ENCODE data around the gene NPAS2. TPM values are rescaled to one million over a fixed set of nuclear protein-coding genes. Genes with fewer than 3 reads are reported as not detected.

The NPAS2 gene
- total RNA-seq, 1 donor from 2014 or later, result 5.5 TPM

- FAIRE-seq (no peak), DNase-seq (ENCODE audit: low read depth) (peak; percentile 6)
- Mint-ChIP-seq H3K36me3 (ENCODE audit: low read depth, unreplicated experiment) (peaks cover 2% of the 10 kb centered on the region), H3K9me3 (ENCODE audit: unreplicated experiment) (no peaks in the 10 kb centered on the region), H3K27ac (ENCODE audit: unreplicated experiment) (peak overlapping the region; percentile 43), H3K27me3 (ENCODE audit: low read depth, unreplicated experiment) (peaks cover 2% of the 10 kb centered on the region), H3K4me3 (ENCODE audit: unreplicated experiment) (no peak overlapping the region), H3K4me1 (ENCODE audit: low read depth, unreplicated experiment) (peaks cover 25% of the 10 kb centered on the region)
- H3K27me3 ChIP-seq (ENCODE audit: insufficient read depth, low read length), result no peaks in the 10 kb centered on the region
- no peaks in the 10 kb centered on the region for H3K9me3 ChIP-seq (ENCODE audit: insufficient read depth, low read depth, low read length)
- H4K20me1 ChIP-seq (ENCODE audit: insufficient read depth, low read length), result no peaks in the 10 kb centered on the region
- H2AFZ ChIP-seq (ENCODE audit: low read depth, low read length), result no peak overlapping the region
- no peak overlapping the region for H3K4me3 ChIP-seq (ENCODE audit: insufficient read depth, low read depth, low read length)
- H3K36me3 ChIP-seq (ENCODE audit: insufficient read depth, low read length), result no peaks in the 10 kb centered on the region
- H3K4me2 ChIP-seq (ENCODE audit: low read length), result peak overlapping the region; percentile 60
- H3K27ac ChIP-seq (ENCODE audit: low read depth, low read length), result peak overlapping the region; percentile 13
- no peaks in the 10 kb centered on the region for H3K79me2 ChIP-seq (ENCODE audit: insufficient read depth, low read length)
- TF ChIP-seq EZH2 (IDR thresholded peaks at IDR 0.05; ENCODE audit: insufficient read depth, low read length) (no peak), CTCF (IDR thresholded peaks at IDR 0.05; ENCODE audit: insufficient read depth, low read depth, low read length) (no peak)
- no peak overlapping the region for H3K9ac ChIP-seq (ENCODE audit: low read length)
- H3K4me1 ChIP-seq (ENCODE audit: insufficient read depth, low read length), result peaks cover 18% of the 10 kb centered on the region
These were observed 114.8 kb downstream of the NPAS2 start for GRCh38 chr2:100934504-100935371.

DNA sequence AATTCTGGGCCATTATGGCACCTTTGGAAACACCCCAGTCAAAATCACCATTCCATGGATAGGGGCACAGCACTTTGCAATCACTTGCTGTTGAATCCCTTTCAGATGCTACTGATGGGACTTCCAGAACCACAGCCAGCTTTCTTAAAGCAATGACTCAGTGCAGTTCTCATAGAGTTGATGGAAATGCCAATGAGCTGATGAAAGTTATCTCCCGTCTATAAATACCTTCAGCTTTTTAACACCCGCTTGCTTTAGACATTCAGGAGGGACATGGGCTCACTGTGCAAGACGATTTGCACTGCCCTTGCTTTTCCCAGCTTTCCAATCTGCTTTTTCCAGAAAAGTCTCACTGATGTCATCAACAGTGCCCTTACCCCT is 115.4 kb downstream of the NPAS2 start:
- Mint-ChIP-seq H3K36me3 (ENCODE audit: low read depth, unreplicated experiment) (peaks cover 2% of the 10 kb centered on the region), H3K27me3 (ENCODE audit: low read depth, unreplicated experiment) (no peaks in the 10 kb centered on the region), H3K27ac (ENCODE audit: unreplicated experiment) (peak overlapping the region; percentile 77), H3K9me3 (ENCODE audit: unreplicated experiment) (no peaks in the 10 kb centered on the region), H3K4me1 (ENCODE audit: low read depth, unreplicated experiment) (peaks cover 25% of the 10 kb centered on the region), H3K4me3 (ENCODE audit: unreplicated experiment) (no peak overlapping the region)
- H3K9me3 ChIP-seq (ENCODE audit: insufficient read depth, low read depth, low read length), result no peaks in the 10 kb centered on the region
- H3K4me1 ChIP-seq (ENCODE audit: insufficient read depth, low read length), result peaks cover 18% of the 10 kb centered on the region
- no peak overlapping the region for H3K4me3 ChIP-seq (ENCODE audit: insufficient read depth, low read depth, low read length)
- peak overlapping the region; percentile 60 for H3K4me2 ChIP-seq (ENCODE audit: low read length)
- DNase-seq (ENCODE audit: low read depth), result peak; percentile 79
- H3K9ac ChIP-seq (ENCODE audit: low read length), result no peak overlapping the region
- no peaks in the 10 kb centered on the region for H4K20me1 ChIP-seq (ENCODE audit: insufficient read depth, low read length)
- no peaks in the 10 kb centered on the region for H3K27me3 ChIP-seq (ENCODE audit: insufficient read depth, low read length)
- TF ChIP-seq EZH2 (IDR thresholded peaks at IDR 0.05; ENCODE audit: insufficient read depth, low read length), result no peak
- no peak for TF ChIP-seq CTCF (IDR thresholded peaks at IDR 0.05; ENCODE audit: insufficient read depth, low read depth, low read length)
- no peaks in the 10 kb centered on the region for H3K79me2 ChIP-seq (ENCODE audit: insufficient read depth, low read length)
- no peaks in the 10 kb centered on the region for H3K36me3 ChIP-seq (ENCODE audit: insufficient read depth, low read length)
- FAIRE-seq, result peak; percentile 100
- peak overlapping the region; percentile 13 for H3K27ac ChIP-seq (ENCODE audit: low read depth, low read length)
- no peak overlapping the region for H2AFZ ChIP-seq (ENCODE audit: low read depth, low read length)

Measured in astrocyte (in vitro differentiated cells and primary cell).